GM19467 (cell line): ENCODE data around the gene ABLIM2.

Experiments
- ATAC-seq: cut with Tn5 transposase; IDR thresholded peaks from one replicate; pipeline ENCODE4 v1.9.1; 2021; ENCODE audit warnings: mild to moderate bottlenecking, moderate library complexity; ENCODE audit not compliant: unreplicated experiment

Gene ABLIM2

GRCh38 chr4:8160233-8160560 is 1.6 kb upstream of the ABLIM2 start:
- ATAC-seq: no peak

DNA sequence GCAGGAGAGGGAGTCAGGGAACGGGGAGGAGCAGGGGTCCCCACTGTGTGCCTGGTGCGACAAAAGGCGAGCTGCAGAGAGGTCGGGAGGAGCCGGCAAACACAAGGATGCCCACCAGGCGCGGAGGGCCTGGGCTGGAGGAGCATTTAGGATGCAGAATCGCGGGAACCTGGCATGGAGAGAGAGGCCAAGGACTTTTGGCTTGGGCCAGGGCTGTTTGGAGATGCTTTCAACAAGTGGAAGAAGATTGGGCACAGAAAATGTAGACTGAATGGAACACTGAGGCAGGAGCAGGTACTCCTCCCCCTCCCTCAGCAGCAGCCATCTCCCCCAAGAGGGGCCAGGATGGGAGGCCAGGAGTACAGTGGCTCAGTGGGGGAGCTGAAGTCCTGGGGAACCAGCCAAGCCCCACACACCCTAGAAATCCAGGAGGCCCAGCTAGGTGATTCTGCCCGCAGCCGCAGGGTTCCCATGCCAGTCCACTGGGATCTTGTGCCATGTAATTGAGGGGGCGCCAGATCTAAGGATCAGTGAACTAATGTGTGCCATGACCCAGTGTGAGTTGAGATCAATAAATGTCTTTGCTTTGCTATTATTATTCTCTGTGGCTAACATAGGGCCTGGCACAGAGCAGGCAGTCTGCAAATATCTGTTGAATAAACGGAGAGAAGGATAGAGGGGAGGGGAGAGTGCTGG is 1.1 kb upstream of the ABLIM2 start:
- no peak for ATAC-seq

DNA sequence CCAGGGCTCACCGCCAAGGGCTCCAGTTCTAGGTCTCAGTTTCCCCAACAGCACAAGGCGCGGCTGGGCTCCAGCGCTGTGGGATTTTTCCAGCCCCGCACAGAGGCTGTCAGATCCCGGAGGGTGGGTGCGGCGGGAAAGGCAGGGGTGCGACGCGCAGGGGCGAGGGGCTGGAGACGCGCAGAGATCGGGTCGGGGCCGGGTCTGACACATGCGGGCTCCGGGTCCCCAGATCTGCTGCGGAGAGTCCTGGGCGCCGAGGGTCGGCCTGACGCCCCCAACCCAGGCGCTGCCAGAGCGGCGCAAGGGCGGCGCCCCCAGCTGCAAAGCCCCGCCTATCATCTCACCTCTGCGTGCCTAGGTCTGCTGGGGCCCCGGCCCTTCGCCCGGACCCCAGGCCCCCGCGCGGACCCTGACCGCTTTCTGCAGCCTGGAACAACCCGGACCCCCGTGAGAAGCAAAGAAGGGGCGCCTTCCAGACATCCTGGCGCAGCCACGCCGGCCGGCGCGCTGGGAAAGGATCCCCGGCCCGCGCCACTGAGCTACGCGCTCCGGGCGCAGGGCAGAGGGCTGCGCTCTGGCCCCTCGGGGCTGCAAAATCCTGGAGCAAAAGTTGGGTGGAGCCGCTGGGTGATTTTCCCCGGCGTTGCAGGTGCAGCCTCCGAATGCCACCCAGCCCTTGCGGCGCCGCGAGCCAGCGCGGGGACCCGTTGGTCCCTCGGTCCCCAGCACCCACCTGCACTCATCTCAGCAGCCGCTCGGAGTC is 486 bp downstream of the ABLIM2 start:
- no peak for ATAC-seq

GRCh38 chr4:8157496-8157895 is 1.1 kb downstream of the ABLIM2 start:
- no peak for ATAC-seq

GRCh38 chr4:8156617-8157016 is 2.0 kb downstream of the ABLIM2 start:
- no peak for ATAC-seq

- no peak for ATAC-seq
Observed at GRCh38 chr4:8155660-8156421, 2.8 kb downstream of the ABLIM2 start.

- no peak for ATAC-seq
Observed at GRCh38 chr4:8155048-8155447, 3.6 kb downstream of the ABLIM2 start.

GRCh38 chr4:8153441-8153840 is 5.2 kb downstream of the ABLIM2 start:
- ATAC-seq: no peak

DNA sequence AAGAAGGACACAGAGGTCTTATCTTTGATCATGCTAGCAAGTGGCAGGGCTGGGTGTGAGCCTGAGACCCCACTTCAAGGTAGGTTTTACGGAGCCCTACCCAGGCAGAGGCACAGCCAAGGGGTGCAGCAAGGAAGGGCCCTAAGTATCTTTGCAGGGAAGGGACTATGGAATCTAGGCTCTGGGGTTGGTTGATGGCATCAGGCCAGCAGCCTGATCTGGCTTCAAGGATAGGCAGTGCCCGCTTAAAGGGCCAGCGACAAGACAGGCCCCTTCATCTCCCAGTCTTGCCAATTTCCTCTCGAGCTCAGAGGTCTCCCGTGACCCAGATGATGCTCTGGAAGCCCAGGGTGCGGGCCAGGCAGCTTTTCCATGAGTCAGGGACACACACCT is 5.8 kb downstream of the ABLIM2 start:
- no peak for ATAC-seq

DNA sequence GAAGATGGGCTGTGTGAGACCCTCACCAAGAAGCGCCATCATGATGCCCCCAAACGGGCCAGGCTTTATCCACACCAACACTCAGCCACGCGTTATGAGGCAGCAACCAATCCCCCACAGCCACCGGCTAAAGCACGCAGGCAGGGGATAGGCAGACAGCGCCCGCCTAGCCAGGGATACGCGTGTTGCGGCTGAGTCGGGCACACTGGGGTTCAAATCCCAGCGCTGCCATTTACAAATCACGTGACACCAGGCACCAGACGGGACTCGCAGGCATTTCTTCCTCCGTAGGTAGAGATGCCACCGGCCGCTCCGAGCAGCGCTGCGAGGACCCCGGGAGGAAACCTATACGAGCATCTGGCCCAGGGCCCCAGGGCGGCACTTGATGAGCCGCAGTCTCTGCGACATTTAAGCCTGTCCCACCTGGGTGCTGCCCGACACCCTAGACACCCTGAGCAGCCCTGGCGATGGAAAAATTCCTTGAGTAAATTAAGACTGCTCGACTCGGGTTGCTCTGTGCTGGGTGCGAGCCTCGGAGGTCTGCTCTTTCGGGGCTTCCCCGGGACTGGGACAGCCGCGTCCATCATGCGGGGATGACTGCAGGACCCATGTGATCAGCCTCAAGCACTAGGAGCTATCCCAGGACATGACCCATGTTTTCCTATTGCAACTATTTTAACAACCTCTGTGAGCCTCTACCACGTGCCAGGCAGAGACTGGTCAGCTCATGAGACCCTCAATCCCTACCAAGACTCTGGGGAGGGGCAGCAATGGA is 6.3 kb downstream of the ABLIM2 start:
- ATAC-seq: no peak

DNA sequence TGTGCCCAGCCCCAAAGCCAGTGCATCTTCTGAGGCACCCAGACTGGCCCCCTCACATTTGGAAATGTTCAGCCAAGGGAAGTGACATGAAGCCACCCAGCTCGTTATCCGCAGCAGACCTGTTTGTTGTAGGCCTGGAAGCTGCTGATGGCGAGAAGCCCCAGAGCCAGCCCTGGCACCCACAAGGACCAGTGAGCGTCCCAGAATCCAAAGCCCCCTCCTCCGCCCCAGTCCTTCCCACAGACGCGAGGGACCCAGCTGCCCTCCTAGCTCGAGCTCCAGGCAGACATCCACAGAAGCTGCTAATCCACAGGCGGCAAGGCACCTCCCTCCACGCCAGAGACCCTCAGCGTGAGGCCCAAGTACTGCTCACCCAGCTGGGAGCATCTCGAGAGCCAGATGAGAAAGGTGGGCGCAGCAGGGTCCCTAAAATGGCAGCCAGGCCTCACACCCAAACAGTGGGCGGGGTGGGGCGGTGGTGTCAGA is 7.4 kb downstream of the ABLIM2 start:
- no peak for ATAC-seq

- no peak for ATAC-seq
Observed at GRCh38 chr4:8150152-8151090, 8.2 kb downstream of the ABLIM2 start.

DNA sequence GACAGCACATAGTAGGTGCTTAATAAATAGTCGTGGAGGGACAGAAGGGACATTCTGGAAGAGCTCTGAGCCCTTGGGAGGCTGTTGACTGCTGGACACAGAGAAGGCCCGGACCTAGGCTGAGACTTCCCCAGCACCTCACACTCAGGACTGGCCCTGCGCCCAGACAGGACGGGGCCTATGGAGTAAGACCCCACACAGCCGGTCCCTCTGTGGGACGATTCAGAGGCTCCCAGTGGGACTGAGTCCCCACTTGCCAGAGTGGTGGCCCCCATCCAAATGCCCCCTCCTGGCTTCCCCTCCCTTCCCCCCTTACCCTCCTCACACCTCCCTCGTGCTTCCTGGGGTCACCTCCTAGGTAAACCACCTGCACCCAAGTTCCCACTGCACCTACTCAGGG is 8.9 kb downstream of the ABLIM2 start:
- ATAC-seq: no peak

DNA sequence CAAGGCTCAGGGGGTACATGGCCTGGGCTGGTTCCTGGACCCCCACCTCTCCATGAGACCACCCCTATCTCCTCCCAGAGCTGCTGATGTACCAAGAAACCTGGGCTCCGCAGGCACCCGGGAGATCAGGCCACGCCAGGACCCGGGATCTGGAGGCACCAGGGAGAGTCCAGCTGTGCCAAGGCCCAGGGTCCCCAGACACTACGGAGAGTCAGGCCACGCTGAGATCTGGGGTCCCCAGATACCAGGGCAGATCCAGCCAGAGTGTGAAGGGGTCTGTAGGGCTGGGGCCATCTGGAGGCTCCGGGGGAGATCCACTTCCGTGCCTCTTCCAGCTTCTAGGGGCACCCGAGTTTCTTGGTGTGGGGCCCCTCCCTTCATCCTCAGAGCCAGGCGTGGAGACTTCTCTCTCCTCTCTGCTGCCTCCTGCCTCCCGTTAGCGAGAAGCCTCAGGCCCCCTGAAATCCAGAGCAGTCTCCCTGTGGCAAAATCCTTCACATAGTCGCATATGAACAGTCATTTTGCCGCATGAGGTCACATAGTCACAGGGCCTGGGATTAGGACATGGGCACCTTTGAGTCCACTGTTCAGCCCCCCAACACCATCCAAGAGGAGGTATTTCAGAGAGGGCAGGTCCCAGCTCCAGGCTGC is 9.7 kb downstream of the ABLIM2 start:
- no peak for ATAC-seq

GRCh38 chr4:8148159-8148558 is 10.5 kb downstream of the ABLIM2 start:
- no peak for ATAC-seq

GRCh38 chr4:8147231-8147970 is 11.2 kb downstream of the ABLIM2 start:
- ATAC-seq: no peak

DNA sequence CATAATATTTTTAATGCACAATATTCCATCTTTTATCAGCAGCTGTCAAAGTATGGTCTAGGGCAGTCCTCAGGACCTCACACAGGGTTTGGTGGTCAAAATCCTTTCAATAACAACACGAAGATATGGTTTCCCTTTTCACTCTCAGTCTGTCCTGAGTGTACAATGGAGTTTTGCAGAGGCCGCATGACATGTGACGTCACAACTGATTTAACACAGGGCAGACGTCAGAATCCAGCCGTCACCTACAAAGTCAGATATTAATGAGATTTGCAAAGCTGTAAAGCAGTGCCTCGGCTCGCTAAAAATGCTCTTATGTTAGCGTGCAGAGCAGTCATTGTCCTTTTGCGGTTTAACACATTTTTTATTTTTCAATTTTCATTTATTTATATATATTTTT is 12.5 kb downstream of the ABLIM2 start:
- ATAC-seq: no peak

DNA sequence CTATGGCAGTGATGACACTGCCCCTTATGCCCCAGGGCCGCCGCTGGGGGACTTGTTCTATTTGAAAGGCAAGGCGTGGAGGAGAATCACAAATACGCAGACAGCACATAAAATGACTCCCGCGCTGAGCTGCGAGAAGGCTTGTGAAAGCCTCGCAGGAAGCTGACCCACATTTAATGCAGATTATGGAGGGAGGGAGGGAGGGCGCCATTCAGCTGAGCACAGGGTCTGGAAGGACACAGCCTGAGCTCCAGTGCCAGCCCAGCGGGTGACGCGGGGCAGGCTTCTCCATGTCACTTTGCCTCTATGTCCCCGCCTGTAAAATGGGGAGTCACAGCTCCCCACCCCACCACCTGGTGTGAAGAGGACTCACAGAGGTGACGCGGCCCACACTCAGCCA is 14.3 kb downstream of the ABLIM2 start:
- ATAC-seq: no peak
